ENCODE measurements around the gene PDE4B. TPM values are rescaled to one million over a fixed set of nuclear protein-coding genes. Genes with fewer than 3 reads are reported as not detected.

PDE4B gene
- total RNA-seq, 1 donor, result 2.3 TPM

- no peak for DNase-seq (ENCODE audit: low read depth)
- TF ChIP-seq, protein P1, sequence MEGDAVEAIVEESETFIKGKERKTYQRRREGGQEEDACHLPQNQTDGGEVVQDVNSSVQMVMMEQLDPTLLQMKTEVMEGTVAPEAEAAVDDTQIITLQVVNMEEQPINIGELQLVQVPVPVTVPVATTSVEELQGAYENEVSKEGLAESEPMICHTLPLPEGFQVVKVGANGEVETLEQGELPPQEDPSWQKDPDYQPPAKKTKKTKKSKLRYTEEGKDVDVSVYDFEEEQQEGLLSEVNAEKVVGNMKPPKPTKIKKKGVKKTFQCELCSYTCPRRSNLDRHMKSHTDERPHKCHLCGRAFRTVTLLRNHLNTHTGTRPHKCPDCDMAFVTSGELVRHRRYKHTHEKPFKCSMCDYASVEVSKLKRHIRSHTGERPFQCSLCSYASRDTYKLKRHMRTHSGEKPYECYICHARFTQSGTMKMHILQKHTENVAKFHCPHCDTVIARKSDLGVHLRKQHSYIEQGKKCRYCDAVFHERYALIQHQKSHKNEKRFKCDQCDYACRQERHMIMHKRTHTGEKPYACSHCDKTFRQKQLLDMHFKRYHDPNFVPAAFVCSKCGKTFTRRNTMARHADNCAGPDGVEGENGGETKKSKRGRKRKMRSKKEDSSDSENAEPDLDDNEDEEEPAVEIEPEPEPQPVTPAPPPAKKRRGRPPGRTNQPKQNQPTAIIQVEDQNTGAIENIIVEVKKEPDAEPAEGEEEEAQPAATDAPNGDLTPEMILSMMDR (IDR thresholded peaks at IDR 0.05; ENCODE audit: insufficient read depth, low read length), result no peak
- H3K4me3 ChIP-seq (ENCODE audit: low read depth, low read length), result no peak overlapping the region
Measured at GRCh38 chr1:66256629-66257572, 464.2 kb downstream of the PDE4B start.

GRCh38 chr1:66258404-66259105 is 465.9 kb downstream of the PDE4B start:
- TF ChIP-seq, protein P1 (IDR thresholded peaks at IDR 0.05; ENCODE audit: insufficient read depth, low read length), result no peak
- DNase-seq (ENCODE audit: low read depth), result no peak

GRCh38 chr1:66261364-66261763 is 468.7 kb downstream of the PDE4B start:
- H3K4me3 ChIP-seq (ENCODE audit: low read depth, low read length), result no peak overlapping the region
- DNase-seq (ENCODE audit: low read depth), result peak; percentile 54
- TF ChIP-seq, protein P1 (IDR thresholded peaks at IDR 0.05; ENCODE audit: insufficient read depth, low read length), result no peak

More at GRCh38 chr1:66258404-66259105, 465.9 kb downstream of the PDE4B start:
- H3K4me3 ChIP-seq (ENCODE audit: low read depth, low read length), result no peak overlapping the region

DNA sequence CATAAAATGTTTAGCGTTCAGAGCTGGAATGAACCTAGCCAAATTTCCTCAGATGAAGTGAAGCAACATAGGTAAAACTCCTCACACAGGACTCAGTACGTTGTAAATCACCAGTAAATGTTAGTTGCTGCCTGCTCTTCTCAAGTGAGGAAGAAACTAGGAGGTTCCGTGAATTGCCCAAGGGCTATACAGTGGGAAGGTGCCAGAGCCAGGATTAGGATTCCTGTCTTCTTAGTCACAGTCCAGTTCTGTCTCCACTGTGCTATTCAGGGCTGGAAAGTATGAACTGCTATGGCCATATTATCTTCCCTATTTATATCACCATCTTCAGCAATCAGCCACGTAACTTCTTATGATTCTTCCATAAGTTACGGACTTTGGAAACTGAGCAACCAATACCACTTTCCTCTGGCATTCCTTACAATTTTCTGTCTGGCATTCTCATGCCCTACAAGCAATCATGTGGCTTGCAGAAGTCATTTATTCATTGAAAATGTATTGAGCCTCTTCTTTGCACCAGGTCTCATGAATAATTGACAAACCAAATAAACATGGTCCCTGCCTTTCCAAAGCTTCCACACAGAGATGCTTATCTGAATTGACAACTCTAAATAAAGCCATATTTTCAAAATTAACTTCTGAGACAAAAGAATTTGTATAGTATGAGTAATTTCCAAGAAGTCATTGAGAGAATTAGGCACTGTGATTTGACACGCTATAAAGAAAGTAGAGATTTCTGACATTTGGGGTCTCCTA is 469.7 kb downstream of the PDE4B start:
- TF ChIP-seq, protein P1 (IDR thresholded peaks at IDR 0.05; ENCODE audit: insufficient read depth, low read length), result no peak
- H3K4me3 ChIP-seq (ENCODE audit: low read depth, low read length), result no peak overlapping the region
- DNase-seq (ENCODE audit: low read depth), result peak; percentile 80

- H3K4me3 ChIP-seq (ENCODE audit: low read depth, low read length), result no peak overlapping the region
- TF ChIP-seq, protein P1 (IDR thresholded peaks at IDR 0.05; ENCODE audit: insufficient read depth, low read length), result no peak
- DNase-seq (ENCODE audit: low read depth), result no peak
Measured at GRCh38 chr1:66265268-66265667, 472.6 kb downstream of the PDE4B start.

DNA sequence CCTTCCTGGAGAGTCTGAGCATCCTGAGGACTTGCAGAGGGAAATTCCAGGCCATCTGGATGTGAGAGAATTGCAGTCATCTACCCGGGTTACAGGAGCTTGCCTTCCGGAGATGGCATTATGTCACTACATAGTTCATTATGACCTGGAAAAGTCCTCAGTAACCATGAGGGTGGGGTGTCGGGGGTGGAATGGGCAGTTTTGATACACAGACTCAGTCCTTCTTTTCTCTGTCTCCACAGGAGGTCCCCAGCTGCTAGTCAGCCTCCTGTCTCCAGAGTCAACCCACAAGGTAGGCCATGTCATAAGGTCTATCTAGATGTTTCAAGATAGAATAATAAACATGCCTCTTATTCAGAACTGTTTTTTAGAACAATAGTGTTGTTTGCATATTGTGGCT is 473.1 kb downstream of the PDE4B start:
- H3K4me3 ChIP-seq (ENCODE audit: low read depth, low read length), result no peak overlapping the region
- no peak for DNase-seq (ENCODE audit: low read depth)
- TF ChIP-seq, protein P1 (IDR thresholded peaks at IDR 0.05; ENCODE audit: insufficient read depth, low read length), result no peak
